ENCODE data around the gene TEC.

The TEC gene

DNA sequence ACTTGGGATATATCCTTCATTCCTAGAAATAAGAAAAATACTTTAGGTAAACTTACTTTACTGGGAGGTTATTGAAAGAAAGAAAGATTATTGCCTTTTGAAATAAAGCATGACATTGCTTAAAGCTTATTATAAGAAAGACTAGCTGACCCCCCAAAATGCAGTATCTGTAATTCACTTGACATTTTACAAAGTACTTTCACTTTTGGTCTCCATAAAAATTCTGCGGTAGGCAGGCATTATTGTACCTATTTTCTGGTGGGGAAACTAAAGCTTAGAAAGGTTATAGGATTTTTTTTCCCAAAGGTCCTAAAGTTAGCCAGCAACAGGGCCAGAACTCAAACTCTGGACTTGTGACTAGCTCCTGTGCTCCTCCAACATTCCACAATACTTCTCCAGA lies 105.9 kb downstream of the TEC start:
- no peak for DNase-seq (ENCODE audit: low spot score)
- TF ChIP-seq, protein P1, sequence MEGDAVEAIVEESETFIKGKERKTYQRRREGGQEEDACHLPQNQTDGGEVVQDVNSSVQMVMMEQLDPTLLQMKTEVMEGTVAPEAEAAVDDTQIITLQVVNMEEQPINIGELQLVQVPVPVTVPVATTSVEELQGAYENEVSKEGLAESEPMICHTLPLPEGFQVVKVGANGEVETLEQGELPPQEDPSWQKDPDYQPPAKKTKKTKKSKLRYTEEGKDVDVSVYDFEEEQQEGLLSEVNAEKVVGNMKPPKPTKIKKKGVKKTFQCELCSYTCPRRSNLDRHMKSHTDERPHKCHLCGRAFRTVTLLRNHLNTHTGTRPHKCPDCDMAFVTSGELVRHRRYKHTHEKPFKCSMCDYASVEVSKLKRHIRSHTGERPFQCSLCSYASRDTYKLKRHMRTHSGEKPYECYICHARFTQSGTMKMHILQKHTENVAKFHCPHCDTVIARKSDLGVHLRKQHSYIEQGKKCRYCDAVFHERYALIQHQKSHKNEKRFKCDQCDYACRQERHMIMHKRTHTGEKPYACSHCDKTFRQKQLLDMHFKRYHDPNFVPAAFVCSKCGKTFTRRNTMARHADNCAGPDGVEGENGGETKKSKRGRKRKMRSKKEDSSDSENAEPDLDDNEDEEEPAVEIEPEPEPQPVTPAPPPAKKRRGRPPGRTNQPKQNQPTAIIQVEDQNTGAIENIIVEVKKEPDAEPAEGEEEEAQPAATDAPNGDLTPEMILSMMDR (IDR thresholded peaks at IDR 0.05; ENCODE audit: poor library complexity, severe bottlenecking) = no peak
- no peaks in the 10 kb centered on the region for H3K27me3 ChIP-seq (ENCODE audit: insufficient read depth, poor library complexity, severe bottlenecking)
- no peaks in the 10 kb centered on the region for H3K36me3 ChIP-seq (ENCODE audit: low read depth)
- H3K27ac ChIP-seq (ENCODE audit: poor library complexity, severe bottlenecking) = no peak overlapping the region
- no peak for ATAC-seq (ENCODE audit: low read depth)
- no peaks in the 10 kb centered on the region for H3K9me3 ChIP-seq (ENCODE audit: severe bottlenecking)
- H3K4me3 ChIP-seq (ENCODE audit: severe bottlenecking) = no peak overlapping the region
- H3K4me1 ChIP-seq (ENCODE audit: insufficient read depth, poor library complexity, severe bottlenecking) = peaks cover 3% of the 10 kb centered on the region

DNA sequence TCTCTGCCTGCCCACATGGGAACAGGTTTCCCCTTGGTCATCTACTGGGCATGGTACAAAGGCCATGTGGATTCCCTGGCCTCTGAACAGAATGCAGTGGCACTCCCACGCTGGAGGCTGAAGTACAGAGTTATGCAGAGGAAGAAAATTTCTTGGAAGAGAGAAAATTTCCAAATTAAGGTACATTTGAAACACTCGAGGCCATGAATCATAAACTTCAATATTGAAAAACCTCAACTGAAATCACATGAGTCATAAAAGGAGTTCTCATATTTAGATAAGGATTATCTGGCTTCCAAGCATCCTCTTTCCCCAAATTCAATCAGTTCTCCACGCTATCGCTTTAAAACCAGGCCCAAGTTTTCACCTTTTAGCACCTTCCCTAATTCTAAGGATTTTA lies 107.5 kb downstream of the TEC start:
- Histone ChIP-seq H3K27ac (ENCODE audit: poor library complexity, severe bottlenecking) (no peak overlapping the region), H3K36me3 (ENCODE audit: low read depth) (no peaks in the 10 kb centered on the region), H3K4me3 (ENCODE audit: severe bottlenecking) (no peak overlapping the region), H3K27me3 (ENCODE audit: insufficient read depth, poor library complexity, severe bottlenecking) (no peaks in the 10 kb centered on the region), H3K9me3 (ENCODE audit: severe bottlenecking) (no peaks in the 10 kb centered on the region), H3K4me1 (ENCODE audit: insufficient read depth, poor library complexity, severe bottlenecking) (peaks cover 3% of the 10 kb centered on the region)
- TF ChIP-seq, protein P1 (IDR thresholded peaks at IDR 0.05; ENCODE audit: poor library complexity, severe bottlenecking) = no peak
- peak; percentile 58; the same call in 2 of the 3 replicates for ATAC-seq (ENCODE audit: low read depth)
- DNase-seq (ENCODE audit: low spot score) = no peak

DNA sequence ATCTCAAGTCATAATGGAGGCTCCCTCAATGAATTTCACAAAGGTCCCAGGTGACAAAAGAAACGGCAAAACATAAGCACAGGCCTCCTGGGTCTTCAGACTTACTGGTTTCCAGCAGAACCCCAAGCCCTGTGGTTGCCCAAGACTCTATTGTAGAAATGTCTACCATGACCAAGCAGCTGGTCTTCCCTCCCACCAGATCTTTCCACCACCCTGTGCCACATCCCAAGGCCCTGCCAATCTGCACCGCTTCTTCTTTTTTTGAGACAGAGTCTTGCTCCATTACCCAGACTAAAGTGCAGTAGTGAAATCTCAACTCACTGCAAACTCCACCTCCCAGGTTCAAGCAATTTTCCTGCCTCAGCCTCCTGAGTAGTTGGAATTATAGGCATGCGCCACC lies 112.4 kb downstream of the TEC start:
- Histone ChIP-seq H3K36me3 (ENCODE audit: low read depth) (no peaks in the 10 kb centered on the region), H3K4me3 (ENCODE audit: severe bottlenecking) (no peak overlapping the region), H3K4me1 (ENCODE audit: insufficient read depth, poor library complexity, severe bottlenecking) (peaks cover 3% of the 10 kb centered on the region), H3K27ac (ENCODE audit: poor library complexity, severe bottlenecking) (no peak overlapping the region), H3K9me3 (ENCODE audit: severe bottlenecking) (peaks cover 4% of the 10 kb centered on the region), H3K27me3 (ENCODE audit: insufficient read depth, poor library complexity, severe bottlenecking) (no peaks in the 10 kb centered on the region)
- DNase-seq (ENCODE audit: low spot score) (no peak), ATAC-seq (ENCODE audit: low read depth) (no peak)
- TF ChIP-seq, protein P1 (IDR thresholded peaks at IDR 0.05; ENCODE audit: poor library complexity, severe bottlenecking) = no peak

DNA sequence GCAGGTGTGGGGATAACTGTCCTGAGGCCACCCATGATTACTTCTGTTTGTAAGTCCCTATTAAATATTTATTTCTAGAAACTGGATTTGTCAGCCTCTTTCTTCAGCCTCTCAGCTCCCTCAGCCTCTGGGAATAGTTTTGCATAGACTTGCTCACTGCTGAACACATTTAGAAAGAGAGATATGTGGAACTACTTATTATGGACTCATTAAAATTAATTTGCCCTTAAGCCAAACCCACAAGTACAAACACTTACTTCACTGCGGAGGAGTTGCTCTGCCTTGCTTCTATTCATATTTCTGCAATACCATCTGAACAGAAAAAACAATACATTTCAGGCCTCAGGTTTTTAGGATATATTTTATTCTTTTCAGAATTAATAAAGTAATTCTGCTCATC lies 113.2 kb downstream of the TEC start:
- Histone ChIP-seq H3K4me3 (ENCODE audit: severe bottlenecking) (no peak overlapping the region), H3K4me1 (ENCODE audit: insufficient read depth, poor library complexity, severe bottlenecking) (no peaks in the 10 kb centered on the region), H3K27me3 (ENCODE audit: insufficient read depth, poor library complexity, severe bottlenecking) (no peaks in the 10 kb centered on the region), H3K9me3 (ENCODE audit: severe bottlenecking) (peaks cover 4% of the 10 kb centered on the region), H3K36me3 (ENCODE audit: low read depth) (no peaks in the 10 kb centered on the region), H3K27ac (ENCODE audit: poor library complexity, severe bottlenecking) (no peak overlapping the region)
- ATAC-seq (ENCODE audit: low read depth) = no peak
- no peak for DNase-seq (ENCODE audit: low spot score)
- TF ChIP-seq, protein P1 (IDR thresholded peaks at IDR 0.05; ENCODE audit: poor library complexity, severe bottlenecking) = no peak

DNA sequence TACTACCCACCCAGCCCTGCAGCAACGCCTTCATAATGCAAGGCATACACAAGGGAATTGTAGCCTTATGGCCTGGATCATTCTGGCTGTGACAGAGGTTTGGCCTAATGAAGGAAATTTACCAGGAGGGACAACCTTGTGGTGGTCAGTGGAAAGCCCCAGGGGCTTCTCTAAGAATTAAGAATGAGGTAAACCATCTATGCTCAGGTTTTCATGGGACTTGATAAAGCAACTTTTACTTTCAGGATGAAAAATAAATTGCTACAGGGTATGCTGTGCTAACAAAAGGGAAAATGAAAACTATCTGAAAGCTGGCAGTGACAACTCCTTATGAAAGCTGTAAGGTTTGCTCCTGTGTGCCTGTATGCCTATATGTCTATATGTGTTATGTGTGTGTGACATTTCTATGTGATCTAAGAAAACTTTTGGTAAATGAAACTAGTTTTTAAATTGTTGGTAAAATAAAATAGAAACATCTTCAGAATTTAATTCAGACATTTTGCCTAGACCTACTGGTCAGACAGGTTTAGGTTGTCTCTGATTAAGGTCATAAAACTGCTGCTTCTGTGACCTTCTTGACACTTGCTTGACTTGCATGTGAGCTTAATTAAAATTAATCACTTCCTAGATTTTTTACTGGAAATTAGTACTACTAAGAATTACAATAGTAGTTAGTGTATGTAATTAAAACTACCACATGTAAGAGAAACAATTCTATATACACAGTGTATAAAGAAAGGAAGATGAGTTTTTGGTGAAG lies 115.7 kb downstream of the TEC start:
- Histone ChIP-seq H3K36me3 (ENCODE audit: low read depth) (no peaks in the 10 kb centered on the region), H3K27ac (ENCODE audit: poor library complexity, severe bottlenecking) (no peak overlapping the region), H3K27me3 (ENCODE audit: insufficient read depth, poor library complexity, severe bottlenecking) (no peaks in the 10 kb centered on the region), H3K4me3 (ENCODE audit: severe bottlenecking) (no peak overlapping the region), H3K4me1 (ENCODE audit: insufficient read depth, poor library complexity, severe bottlenecking) (no peaks in the 10 kb centered on the region), H3K9me3 (ENCODE audit: severe bottlenecking) (peaks cover 4% of the 10 kb centered on the region)
- TF ChIP-seq, protein P1 (IDR thresholded peaks at IDR 0.05; ENCODE audit: poor library complexity, severe bottlenecking) = no peak
- ATAC-seq (ENCODE audit: low read depth) (no peak), DNase-seq (ENCODE audit: low spot score) (no peak)
